Effector CD8-positive, alpha-beta T cell (primary cell): ENCODE data around the gene GDPD5.

ENCODE experiments used
- DNase-seq: peaks from one replicate; lab custom pipeline; 2025; lab: John Stamatoyannopoulos, UW

GDPD5 gene

DNA sequence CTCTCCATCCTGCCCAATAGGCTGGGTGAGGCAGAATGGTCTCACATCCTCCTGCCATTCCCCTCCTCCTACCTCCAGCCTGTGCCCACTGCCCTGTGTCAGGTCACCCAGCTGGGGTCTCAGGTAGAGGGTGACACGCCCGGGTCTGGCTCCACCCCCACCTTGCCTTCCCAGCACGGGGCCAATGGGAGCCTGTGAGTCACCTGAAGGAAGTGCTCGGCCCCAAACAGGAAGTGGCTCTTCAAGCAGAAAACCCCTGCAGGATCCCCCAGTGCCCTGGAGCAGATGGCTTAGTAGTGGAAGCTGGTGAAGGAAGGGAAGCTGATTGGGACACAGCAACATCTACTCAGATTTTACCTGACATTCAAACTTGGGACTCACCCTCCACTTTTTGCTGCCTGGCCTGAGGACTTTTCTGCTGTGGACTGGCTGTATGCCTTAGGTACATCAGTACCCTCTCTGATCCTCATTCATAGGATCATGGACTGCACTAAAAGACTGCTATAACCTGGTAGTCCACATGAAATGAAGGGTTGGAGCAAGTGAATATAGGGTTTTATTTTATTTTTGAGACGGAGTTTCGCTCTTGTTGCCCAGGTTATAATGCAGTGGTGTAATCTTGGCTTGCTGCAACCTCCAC lies 33.4 kb downstream of the GDPD5 start:
- DNase-seq, result peak; percentile 9

DNA sequence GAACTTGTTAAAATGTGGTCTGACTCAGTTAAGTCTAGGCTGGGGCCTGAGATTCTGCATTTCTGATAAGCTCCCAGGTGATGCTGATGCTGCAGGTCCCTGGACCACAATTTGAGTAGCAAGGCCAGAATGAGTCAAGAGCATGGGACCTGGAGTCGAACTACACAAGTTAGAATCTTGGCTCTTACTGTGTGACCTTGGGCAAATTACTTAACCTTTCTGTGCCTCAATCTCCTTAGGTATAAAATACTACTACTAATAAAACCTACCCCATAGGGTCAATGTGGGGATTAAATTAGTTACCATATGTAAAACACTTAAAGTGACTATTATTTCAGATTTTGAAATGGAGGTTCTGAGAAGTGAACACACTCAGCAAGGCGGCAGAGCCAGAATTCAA lies 34.3 kb downstream of the GDPD5 start:
- DNase-seq, result no peak

- no peak for DNase-seq
These were observed 35.2 kb downstream of the GDPD5 start for GRCh38 chr11:75490221-75491181.

- no peak for DNase-seq
These were observed 38.4 kb downstream of the GDPD5 start for GRCh38 chr11:75487365-75487764.

DNA sequence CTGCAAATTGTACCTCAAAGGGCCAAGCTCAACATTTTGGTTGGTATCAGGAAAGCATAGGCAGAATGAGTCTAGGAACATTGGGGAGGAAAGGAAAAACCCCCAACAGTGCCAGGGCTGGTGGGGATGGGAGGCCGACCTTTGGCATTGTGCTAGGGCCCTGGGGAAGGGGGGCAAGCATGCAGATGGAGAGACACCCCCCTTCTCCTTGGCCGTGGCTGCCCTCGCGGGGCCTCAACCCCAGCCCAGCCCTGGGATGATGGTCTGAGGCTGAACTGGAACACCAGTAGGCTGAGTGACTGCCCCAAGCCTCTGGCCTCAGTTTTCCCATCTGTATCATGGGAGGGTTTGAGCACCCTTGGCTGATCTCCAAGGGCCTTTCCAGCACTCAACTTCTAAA lies 40.0 kb downstream of the GDPD5 start:
- no peak for DNase-seq

- DNase-seq, result no peak
These were observed 42.7 kb downstream of the GDPD5 start for GRCh38 chr11:75482931-75483469.

DNA sequence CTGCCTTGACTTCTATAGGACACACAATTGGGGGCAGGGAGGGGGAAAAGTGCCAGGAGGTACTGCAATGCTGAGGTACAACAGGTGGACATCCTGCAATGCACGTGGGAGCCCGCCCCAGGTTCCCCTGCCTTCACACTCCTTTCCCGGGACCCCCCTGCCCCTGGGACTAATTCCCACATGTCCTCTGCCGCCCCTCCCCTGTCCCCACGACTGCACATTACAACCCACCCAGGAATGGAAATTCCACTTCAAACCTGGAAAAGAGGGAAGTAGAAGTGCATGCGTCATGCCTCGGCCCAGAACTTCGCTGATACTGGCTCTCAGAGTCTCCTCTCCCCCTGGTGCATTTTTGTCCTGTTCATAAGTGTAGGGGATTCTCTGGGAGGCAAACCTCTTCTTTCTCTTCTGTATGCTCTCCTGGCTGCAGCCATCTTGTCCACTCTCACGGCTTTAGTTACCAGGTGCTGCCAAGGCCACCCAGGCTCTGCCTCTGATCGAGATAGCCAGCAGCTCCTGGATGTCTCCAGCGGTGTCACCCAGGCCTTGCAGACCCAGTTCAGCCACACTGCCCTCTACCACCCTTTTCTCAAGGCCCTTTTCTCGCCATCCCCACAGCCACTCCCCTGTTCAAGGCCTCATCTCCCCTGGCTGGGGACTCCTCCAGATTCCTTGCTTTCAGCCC lies 43.7 kb downstream of the GDPD5 start:
- DNase-seq, result no peak

- no peak for DNase-seq
These were observed 44.4 kb downstream of the GDPD5 start for GRCh38 chr11:75481223-75481921.

DNA sequence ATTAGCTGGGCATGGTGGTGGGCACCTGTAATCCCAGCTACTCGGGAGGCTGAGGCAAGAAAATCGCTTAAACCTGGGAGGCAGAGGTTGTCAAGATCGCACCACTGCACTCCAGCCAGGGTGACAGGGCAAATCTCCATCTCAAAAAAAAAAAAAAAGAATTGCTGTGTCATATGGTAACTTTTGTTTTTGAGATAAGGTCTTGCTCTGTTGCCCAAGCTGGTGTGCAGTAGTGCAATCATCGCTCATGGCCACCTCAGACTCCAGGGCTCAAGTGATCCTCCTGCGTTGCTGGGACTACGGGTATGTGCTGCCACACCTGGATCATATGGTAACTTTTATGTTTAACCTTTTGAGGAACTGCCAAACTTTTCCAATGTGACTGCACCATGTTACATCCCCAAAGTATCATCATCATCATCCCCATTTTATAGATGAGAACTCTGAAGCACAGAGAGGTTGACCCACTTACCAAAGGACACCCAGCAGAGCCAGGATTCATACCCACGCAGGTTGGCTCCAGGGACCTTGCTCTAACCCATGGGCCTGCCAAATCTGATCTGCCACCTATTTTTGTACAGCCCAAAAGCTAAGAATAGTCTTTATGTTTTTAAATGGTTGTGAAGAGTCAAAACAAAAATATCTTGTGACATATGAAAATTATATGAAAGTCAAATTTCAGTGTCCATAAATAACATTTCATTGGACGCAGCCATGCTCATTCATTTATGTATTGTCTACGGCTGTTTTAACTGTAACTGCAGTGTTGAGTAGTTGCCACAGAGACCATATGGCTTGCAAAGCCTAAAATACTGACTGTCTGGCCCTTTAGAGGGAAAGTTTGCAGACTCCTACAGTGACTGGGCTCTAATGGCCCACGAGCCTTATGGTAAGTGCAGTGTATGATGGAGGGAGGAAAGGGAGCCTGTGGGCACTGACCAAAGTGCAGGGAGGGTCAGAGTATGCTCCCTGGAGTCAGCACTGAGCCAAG lies 45.3 kb downstream of the GDPD5 start:
- DNase-seq, result no peak

DNA sequence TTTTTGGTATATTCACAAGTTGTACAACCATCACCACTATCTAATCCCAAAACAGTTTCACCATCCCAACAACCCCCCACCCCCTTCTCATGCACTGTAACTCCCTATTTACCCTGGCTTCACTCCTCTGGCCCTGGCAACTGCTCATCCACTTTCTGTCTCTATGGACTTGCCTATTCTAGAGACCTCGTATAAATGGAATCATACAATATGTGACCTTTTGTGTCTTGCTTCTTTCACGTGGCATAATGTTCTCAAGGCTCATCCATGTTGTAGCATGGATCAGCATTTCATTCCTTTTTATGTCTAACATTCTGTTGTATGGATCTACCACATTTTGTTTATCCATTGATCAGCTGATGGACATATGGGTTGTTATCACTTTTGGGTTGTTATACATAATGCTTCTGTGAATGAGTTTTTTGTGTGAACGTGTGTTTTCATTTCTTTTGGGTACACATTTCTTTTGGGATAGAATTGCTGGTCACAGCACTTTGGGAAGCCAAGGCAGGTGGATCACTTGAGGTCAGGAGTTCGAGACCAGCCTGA lies 46.1 kb downstream of the GDPD5 start:
- no peak for DNase-seq

- DNase-seq, result no peak
These were observed 46.8 kb downstream of the GDPD5 start for GRCh38 chr11:75478783-75479596.

DNA sequence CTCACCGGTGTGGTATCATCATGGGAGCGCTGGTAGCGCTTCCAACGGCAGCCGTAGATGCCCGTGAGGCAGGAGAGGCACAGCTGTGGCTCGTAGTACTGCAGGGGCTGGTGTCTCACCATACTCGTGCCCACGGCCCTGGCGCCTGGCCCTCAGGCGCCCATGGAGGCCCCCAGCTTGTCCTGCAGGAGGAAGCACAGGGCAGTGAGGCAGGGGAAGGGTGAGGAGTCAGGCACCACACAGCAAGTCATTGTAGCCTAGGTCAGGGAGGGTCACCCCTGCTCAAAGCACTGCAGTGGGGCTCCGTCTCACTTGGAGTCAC lies 48.2 kb downstream of the GDPD5 start:
- no peak for DNase-seq

- no peak for DNase-seq
These were observed 48.8 kb downstream of the GDPD5 start for GRCh38 chr11:75476739-75477613.

GRCh38 chr11:75475767-75476650 lies 49.7 kb downstream of the GDPD5 start:
- no peak for DNase-seq

GRCh38 chr11:75474878-75475766 lies 50.6 kb downstream of the GDPD5 start:
- peak; percentile 43 for DNase-seq

DNA sequence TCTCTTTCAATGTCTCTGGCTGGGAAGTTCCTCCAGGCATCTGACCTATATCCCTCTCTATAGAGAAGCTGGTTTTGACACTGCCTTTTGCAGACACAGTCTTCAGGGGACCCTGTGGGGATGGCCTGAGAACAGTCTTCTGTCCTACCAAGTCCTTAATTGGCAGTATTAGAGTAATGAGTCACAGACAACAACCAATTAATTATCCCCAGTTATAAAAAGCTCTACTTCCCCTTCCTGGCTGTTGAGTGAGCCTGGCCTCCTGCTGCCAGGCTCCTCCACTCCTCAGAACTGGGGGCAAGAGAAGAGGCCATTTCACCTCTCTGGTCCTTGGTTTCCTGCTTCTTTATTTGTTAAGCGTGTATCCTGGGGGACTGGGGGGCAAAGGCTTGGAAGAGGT lies 51.5 kb downstream of the GDPD5 start:
- DNase-seq, result no peak
